GM20000 (cell line): ENCODE results near the gene SPTB.
A peak's percentile ranks its signal among the peaks of the same experiment; 100 is the strongest.

ENCODE experiments used
- DNase-seq: peaks from one replicate; pipeline ENCODE4 v3.0.0; 2012; ENCODE audit warnings: low spot score
- TF ChIP-seq, protein P1 (sequence below): IDR thresholded peaks from 2 replicates; pipeline ENCODE4 v1.5.1; 2012; ENCODE audit warnings: mild to moderate bottlenecking, control low read depth; ENCODE audit errors: extremely low read depth, missing control alignments

The SPTB gene

DNA sequence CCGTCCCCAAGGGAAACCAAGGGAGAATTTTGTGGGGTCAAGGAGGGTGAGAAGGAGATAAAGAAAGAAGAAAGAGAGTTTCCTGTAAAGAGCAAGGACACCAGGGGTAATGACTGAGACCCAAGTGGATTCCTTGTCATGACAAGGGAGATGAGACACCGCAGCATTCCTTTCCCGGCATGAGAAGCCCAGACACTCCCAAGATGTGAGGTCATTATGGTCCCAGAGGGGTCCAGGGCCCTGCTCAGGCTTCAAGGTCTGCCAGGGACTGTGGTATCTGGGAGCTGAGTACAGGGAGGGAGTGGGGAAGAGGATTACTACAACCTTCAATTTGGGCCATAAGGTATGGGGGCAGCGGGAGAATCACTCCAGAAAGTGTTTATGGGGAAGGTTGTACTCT lies 58.1 kb downstream of the SPTB start:
- DNase-seq = no peak
- TF ChIP-seq, protein P1, sequence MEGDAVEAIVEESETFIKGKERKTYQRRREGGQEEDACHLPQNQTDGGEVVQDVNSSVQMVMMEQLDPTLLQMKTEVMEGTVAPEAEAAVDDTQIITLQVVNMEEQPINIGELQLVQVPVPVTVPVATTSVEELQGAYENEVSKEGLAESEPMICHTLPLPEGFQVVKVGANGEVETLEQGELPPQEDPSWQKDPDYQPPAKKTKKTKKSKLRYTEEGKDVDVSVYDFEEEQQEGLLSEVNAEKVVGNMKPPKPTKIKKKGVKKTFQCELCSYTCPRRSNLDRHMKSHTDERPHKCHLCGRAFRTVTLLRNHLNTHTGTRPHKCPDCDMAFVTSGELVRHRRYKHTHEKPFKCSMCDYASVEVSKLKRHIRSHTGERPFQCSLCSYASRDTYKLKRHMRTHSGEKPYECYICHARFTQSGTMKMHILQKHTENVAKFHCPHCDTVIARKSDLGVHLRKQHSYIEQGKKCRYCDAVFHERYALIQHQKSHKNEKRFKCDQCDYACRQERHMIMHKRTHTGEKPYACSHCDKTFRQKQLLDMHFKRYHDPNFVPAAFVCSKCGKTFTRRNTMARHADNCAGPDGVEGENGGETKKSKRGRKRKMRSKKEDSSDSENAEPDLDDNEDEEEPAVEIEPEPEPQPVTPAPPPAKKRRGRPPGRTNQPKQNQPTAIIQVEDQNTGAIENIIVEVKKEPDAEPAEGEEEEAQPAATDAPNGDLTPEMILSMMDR = no peak

DNA sequence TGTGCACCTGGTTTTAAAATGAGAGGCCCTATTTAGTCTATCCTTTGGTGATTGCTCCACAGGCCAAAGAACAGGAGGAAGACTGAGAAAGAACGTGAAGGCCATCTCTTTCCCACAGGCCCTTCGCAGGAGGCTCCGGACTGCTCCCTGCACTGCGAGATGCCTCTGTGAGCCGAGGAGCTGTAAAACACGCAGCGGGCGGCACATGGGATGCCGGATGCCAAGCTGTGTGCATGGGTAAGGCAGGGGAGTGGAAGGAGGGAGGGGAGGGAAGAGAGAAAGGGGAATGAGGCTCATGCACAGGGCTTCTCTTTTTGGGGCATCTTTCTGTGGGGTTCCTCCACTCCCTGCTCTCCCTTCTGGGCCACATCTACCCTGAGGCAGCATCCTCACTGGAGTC lies 61.6 kb downstream of the SPTB start:
- no peak for DNase-seq
- TF ChIP-seq, protein P1 = no peak

DNA sequence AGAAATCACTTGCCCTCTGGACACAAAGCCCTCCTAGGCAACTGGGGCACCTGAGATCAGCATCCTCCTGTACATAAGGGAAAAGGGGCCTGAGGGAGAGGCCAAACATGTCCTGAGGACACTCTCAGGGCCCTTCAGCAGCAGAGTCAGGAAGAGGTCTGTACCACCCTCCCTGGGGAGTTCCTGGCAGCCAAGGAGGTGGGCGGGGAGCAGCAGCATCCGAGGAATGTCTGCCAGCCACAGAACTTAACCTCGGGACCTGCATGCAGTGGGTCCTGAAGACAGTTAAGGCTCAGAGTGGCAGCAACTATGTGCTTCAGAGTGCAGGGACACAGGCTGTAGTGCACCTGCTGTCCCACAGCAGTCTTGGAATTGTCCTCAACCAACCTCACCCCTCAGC lies 62.1 kb downstream of the SPTB start:
- TF ChIP-seq, protein P1 = no peak
- no peak for DNase-seq

DNA sequence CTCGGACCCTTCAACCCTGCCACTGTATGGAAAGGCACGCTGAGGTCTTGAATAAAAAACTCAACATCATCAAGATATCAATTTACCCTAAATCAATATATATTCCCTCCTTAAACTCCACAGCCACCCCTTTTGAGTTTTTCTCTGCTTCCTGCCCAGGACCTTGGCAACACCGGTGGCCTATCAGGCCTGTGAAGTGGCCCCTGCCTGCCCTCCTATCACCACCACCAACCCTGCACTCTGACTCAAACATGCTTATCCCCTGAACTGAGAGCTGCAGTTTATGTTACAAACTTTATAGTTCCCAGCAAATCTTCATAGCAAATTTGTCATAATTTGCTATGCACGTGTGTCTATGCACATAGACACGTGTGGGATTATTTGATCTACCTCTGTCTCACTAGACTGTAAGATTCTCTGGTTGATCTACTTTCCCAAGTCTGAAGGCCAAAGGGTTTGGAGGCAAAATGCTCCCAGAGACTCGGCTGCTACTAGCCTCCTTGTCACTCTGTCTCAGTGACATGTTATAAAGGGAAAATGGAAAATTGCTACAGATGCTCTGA lies 63.4 kb downstream of the SPTB start:
- DNase-seq = no peak

DNA sequence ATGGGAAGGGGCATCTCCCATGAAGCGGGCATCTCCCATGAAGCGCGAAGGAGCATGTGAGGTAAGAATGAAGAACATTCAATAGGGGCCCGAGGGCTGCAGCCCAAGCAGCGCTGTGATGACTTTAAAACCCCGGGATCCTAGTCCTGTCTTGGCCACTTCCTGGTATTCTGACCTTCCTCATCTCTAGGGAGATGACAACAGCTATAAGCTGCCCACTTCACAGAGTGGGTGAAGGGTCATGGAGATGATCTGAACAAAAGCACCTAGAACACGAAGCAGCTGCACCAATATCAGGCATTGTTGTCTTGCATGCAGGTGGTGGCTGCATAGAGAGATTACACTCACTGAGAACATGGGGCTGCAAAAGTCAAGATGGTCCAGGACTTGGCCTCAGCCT lies 64.5 kb downstream of the SPTB start:
- TF ChIP-seq, protein P1 = no peak
- DNase-seq = no peak

More for the DNA sequence above, 63.4 kb downstream of the SPTB start:
- TF ChIP-seq, protein P1 = no peak

DNA sequence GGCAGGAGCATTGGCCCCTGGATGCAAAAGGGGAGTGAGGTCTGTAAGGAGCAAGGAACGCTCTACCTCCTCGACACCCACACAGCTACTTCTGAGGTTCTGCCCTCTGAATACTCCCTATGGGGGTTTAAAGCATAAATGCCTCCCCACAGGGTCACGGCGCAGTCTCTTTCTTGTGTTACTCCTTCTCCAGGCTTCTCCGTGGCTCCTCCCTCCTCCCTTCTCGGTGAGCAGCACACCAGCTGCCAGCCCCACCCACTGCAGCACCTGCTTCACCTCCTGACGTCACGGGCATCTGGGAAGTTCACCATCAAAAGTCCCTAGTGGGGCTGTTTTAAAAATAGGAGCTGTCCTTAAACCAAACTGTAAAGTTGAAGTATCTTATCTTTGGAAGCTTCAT lies 67.3 kb downstream of the SPTB start:
- TF ChIP-seq, protein P1 = no peak
- peak; percentile 38 for DNase-seq

DNA sequence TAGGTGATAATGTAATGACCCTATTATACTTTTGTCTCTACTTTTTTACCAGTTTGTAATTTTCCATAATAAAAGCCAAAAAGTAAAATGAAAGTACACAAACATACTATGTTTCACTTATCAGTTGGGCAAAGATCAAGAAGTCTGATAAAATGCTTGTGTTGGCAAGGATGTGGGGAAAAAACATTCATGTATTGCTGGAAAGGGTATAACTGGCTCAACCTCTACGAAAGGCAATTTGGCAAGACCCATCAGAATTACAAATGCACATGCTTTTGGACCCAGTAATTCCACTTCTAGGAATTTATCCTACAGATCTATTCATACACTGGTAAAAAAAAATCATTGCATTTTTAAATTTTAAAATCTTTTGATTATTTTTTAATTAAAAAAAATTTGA lies 68.0 kb downstream of the SPTB start:
- TF ChIP-seq, protein P1 = no peak
- DNase-seq = no peak
